Stomach (tissue), 9 donors: ENCODE data around the gene PDE9A. TPM values are rescaled to one million over a fixed set of nuclear protein-coding genes. Genes with fewer than 3 reads are reported as not detected.

Experiments used
- DNase-seq, 2 donors: peaks; one replicate each; pipeline versions ENCODE4 v3.0.0 to v3.0.0-alpha.2; 2013 to 2019
- H3K27ac ChIP-seq, 5 donors: fragments of 200-600 bp in 4 of 5; sonication (generic) in 4 of 5; one replicate each; pipeline ENCODE4 v1.5.1; 2013 to 2019; ENCODE audit warnings: mild to moderate bottlenecking in 1 of 5, moderate library complexity in 1 of 5
- H3K27me3 ChIP-seq, 3 donors: fragments of 200-600 bp; sonication (generic); one replicate each; pipeline ENCODE4 v1.5.1; 2017 to 2019; ENCODE audit warnings: mixed run types in 1 of 3
- H3K36me3 ChIP-seq, 4 donors: fragments of 200-600 bp; sonication (generic); 1 replicate in 3 of 4; 2 replicates in 1 of 4; pipeline ENCODE4 v1.5.1; 2016 to 2019
- H3K4me1 ChIP-seq, 4 donors: fragments of 200-600 bp; sonication (generic); one replicate each; pipeline ENCODE4 v1.5.1; 2016 to 2019
- H3K4me3 ChIP-seq, 4 donors: fragments of 200-600 bp; sonication (generic) in 3 of 4; one replicate each; pipeline ENCODE4 v1.5.1; 2016 to 2019; ENCODE audit warnings: mild to moderate bottlenecking in 1 of 4
- H3K9me3 ChIP-seq, 4 donors: fragments of 200-600 bp; sonication (generic); one replicate each; pipeline ENCODE4 v1.5.1; 2016 to 2019
- CTCF ChIP-seq, 7 experiments: fragments of 450-650 bp in 4 of 7; fragments of 200-600 bp in 3 of 7; sonication (generic) in 3 of 7; IDR thresholded peaks; one replicate each; pipeline ENCODE4 v1.5.1; 2016 to 2019; ENCODE audit warnings: antibody characterized with exemption in 7 of 7, control low read depth in 2 of 7, mild to moderate bottlenecking in 1 of 7
- EP300 ChIP-seq: sonication (generic); formaldehyde crosslinking; IDR thresholded peaks from one replicate; pipeline ENCODE4 v1.6.1; 2017; ENCODE audit warnings: antibody characterized with exemption
- POLR2A ChIP-seq, 4 donors: fragments of 450-650 bp; IDR thresholded peaks; one replicate each; pipeline ENCODE4 v1.6.1; 2016; ENCODE audit warnings: antibody characterized with exemption in 4 of 4, control low read depth in 2 of 4, mild to moderate bottlenecking in 1 of 4, moderate library complexity in 1 of 4
- POLR2AphosphoS5 ChIP-seq, 3 donors: sonication (generic); formaldehyde crosslinking; IDR thresholded peaks; one replicate each; pipeline ENCODE4 v1.6.1; 2016; ENCODE audit warnings: antibody characterized with exemption in 3 of 3
- WGBS, 5 donors: extraction: QIAGEN DNeasy Blood & Tissue Kit in 3 of 5; methylation state at CpG; one replicate each; pipeline versions ENCODE4 v1.1.5 to v1.1.7; 2013 to 2018; 5-methylcytosine and 5-hydroxymethylcytosine counted together
- intact Hi-C: fragments of 100-400 bp; cut with DNase I; formaldehyde crosslinking; loops from one replicate; pipeline ENCODE4 v1.15.1; 2023; ENCODE audit warnings: low total_unique reads
- polyA plus RNA-seq, 3 donors: library from polyadenylated mRNA; stranded (reverse); fragments of 200-250 nt; gene quantifications; one replicate each; pipeline ENCODE4 v1.2.3, GENCODE V29; 2013
- total RNA-seq, 5 donors: library from RNA; depleted of rRNA; stranded (reverse); fragments of >200 nt; gene quantifications; one replicate each; pipeline versions ENCODE4 v1.1.0 to v1.2.3, GENCODE V29; 2014 to 2016
- donor health status: healthy with polysubstance abuse.
- donor health status: Bipolar disorder and iron deficiency.
- donor health status: healthy.

PDE9A gene
- total and polyA plus RNA-seq, 8 donors, result 6.4 to 77.1 (median 11.9) TPM

- TF ChIP-seq POLR2A (IDR thresholded peaks at IDR 0.05) (no peak), POLR2AphosphoS5 (IDR thresholded peaks at IDR 0.05) (no peak), CTCF (IDR thresholded peaks at IDR 0.05) (no peak), EP300 (no peak)
- H3K4me1 ChIP-seq, result peaks cover 0 to 42% (median 13%) of the 10 kb centered on the region in 4 donors
- no peak for DNase-seq
- H3K27ac ChIP-seq, result peak overlapping the region in 4 of 5 donors; percentile 68 to 88 (median 74)
- peaks cover 0 to 7% (median 0%) of the 10 kb centered on the region in 4 donors for H3K36me3 ChIP-seq
- 73 to 90% (median 87%) methylated on average over 7 of the region's 7 CpGs for WGBS, 5 donors
- no peaks in the 10 kb centered on the region for H3K27me3 ChIP-seq
- no peak overlapping the region for H3K4me3 ChIP-seq
- intact Hi-C loops, result no loop called here
- no peaks in the 10 kb centered on the region for H3K9me3 ChIP-seq
These were observed 92.8 kb downstream of the PDE9A start for GRCh38 chr21:42746240-42746592.

DNA sequence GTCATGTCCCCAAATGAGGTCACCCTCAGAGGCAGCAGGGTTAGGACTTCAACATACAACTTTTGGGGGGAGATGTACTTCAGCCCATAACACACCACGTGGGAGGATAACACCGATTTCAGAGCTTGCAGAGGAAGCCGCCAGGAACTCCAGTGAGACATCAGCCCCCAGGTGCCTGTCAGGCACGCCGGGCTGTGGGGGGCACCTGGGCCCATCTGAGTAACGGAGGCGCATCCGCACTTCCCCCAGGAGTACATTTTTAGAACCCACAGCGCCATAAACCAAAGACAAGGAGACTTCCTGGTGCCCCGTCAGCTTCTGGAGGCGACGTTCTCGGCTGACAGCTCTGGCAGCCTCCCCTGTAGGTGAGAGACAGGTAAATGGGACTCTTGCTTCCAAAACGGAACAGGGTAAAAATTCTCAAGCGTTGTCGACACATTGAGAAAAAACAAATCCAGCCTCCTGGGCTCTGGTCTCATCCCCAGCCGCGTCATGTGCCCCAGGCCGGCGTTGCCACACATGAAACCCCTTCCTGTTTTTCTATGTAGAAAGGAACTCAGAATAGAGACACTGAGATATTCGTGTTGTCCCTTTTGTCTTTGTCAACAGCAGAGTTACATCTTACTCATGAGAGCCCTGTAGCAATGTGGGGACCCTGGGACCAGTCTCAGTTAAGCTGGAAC lies 93.3 kb downstream of the PDE9A start:
- intact Hi-C loops, result no loop called here
- 73 to 82% (median 77%) methylated on average over 16 to 21 of the region's 21 CpGs for WGBS, 5 donors
- H3K4me1 ChIP-seq, result peaks cover 0 to 42% (median 12%) of the 10 kb centered on the region in 4 donors
- H3K4me3 ChIP-seq, result no peak overlapping the region
- H3K27ac ChIP-seq, result peak overlapping the region; percentile 34 to 88 (median 70)
- TF ChIP-seq EP300 (no peak), POLR2AphosphoS5 (IDR thresholded peaks at IDR 0.05) (no peak), CTCF (IDR thresholded peaks at IDR 0.05) (no peak), POLR2A (IDR thresholded peaks at IDR 0.05) (no peak)
- no peaks in the 10 kb centered on the region for H3K9me3 ChIP-seq
- no peaks in the 10 kb centered on the region for H3K27me3 ChIP-seq
- peaks cover 0 to 7% (median 0%) of the 10 kb centered on the region in 4 donors for H3K36me3 ChIP-seq
- DNase-seq, result peak; percentile 45 to 53

- WGBS, 5 donors, result 70 to 76% (median 74%) methylated on average over 8 to 10 of the region's 10 CpGs
- H3K36me3 ChIP-seq, result peaks cover 0 to 7% (median 0%) of the 10 kb centered on the region in 4 donors
- peak overlapping the region; percentile 10 to 88 (median 70) for H3K27ac ChIP-seq
- TF ChIP-seq EP300 (no peak), POLR2AphosphoS5 (IDR thresholded peaks at IDR 0.05) (no peak), CTCF (IDR thresholded peaks at IDR 0.05) (no peak), POLR2A (IDR thresholded peaks at IDR 0.05) (no peak)
- no peaks in the 10 kb centered on the region for H3K27me3 ChIP-seq
- H3K4me3 ChIP-seq, result no peak overlapping the region
- peaks cover 0 to 42% (median 12%) of the 10 kb centered on the region in 4 donors for H3K4me1 ChIP-seq
- H3K9me3 ChIP-seq, result no peaks in the 10 kb centered on the region
- intact Hi-C loops, result no loop called here
- DNase-seq, result peak in 1 of 2 donors; percentile 28
These were observed 93.9 kb downstream of the PDE9A start for GRCh38 chr21:42747276-42747701.

GRCh38 chr21:42747746-42748351 lies 94.4 kb downstream of the PDE9A start:
- Histone ChIP-seq H3K4me3 (no peak overlapping the region), H3K9me3 (no peaks in the 10 kb centered on the region), H3K36me3 (peaks cover 0 to 7% (median 0%) of the 10 kb centered on the region in 4 donors), H3K27me3 (no peaks in the 10 kb centered on the region), H3K27ac (peak overlapping the region in 4 of 5 donors; percentile 68 to 88 (median 74)), H3K4me1 (peaks cover 0 to 38% (median 12%) of the 10 kb centered on the region in 4 donors)
- TF ChIP-seq POLR2AphosphoS5 (IDR thresholded peaks at IDR 0.05), result peak in 2 of 3 donors; percentile 8 to 38
- no peak for TF ChIP-seq EP300
- intact Hi-C loops, result no loop called here
- 70 to 83% (median 80%) methylated on average over 15 of the region's 15 CpGs for WGBS, 5 donors
- DNase-seq, result peak in 1 of 2 donors; percentile 44
